ENCODE results near the gene MBD3. TPM values are rescaled to one million over a fixed set of nuclear protein-coding genes. Genes with fewer than 3 reads are reported as not detected.

MBD3 gene
- total and polyA plus RNA-seq, 2 donors: 64.8 to 99.9 TPM

DNA sequence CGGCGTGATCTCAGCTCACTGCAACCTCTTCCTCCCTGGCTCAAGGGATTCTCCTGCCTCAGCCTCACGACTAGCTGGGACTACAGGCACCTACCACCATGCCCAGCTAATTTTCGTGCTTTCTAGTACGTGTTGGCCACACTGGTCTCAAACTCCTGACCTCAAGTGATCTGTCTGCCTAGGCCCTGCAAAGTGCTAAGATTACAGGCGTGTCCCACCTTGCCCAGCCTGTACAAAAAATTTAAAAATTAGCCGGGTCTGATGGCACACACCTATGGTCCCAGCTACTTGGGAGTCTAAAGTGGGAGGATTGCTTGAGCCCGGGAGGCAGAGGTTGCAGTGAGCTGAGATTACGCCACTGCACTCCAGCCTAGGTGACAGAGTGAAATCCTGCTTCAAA lies 19.9 kb downstream of the MBD3 start:
- Histone ChIP-seq H3K4me3 (ENCODE audit: low read length in 2 of 2) (no peak overlapping the region), H3K9me3 (ENCODE audit: control insufficient read depth in 2 of 2, insufficient read depth in 1 of 2, low read length in 1 of 2) (peaks cover 0 to 10% of the 10 kb centered on the region in 2 donors), H3K4me1 (ENCODE audit: control insufficient read depth in 2 of 2, insufficient read depth in 2 of 2, low read length in 2 of 2) (peaks cover 0 to 10% of the 10 kb centered on the region in 2 donors), H3K27ac (ENCODE audit: low read depth in 1 of 2, low read length in 1 of 2) (no peak overlapping the region), H3K36me3 (ENCODE audit: control insufficient read depth in 2 of 2, insufficient read depth in 2 of 2, low read length in 1 of 2) (peaks cover 16 to 23% of the 10 kb centered on the region in 2 donors), H3K27me3 (ENCODE audit: control insufficient read depth in 2 of 2, insufficient read depth in 1 of 2, low read length in 1 of 2) (peaks cover 0 to 25% of the 10 kb centered on the region in 2 donors)
- no peak for DNase-seq (ENCODE audit: low read depth in 6 of 9, low spot score in 9 of 9)
- WGBS: 94% methylated on average over 9 of the region's 9 CpGs

DNA sequence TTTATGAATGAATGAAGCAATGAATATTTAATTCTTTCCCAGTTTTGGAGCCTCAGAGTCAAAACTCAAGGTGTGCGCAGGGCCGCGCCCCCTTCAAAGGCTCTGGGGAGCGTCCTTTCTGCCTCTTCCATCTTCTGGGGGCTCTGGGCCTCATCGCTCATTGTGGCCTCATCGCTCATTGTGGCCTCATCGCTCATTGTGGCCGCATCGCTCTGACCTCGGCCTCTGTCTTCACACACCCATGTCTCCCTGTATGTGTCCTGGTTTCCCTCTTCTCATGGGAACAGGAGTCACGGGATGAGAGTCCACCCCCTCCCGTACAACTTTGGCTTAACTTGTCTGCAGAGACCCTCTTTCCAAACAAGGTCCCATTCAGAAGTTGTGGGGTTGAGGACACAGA lies 21.3 kb downstream of the MBD3 start:
- H3K9me3 ChIP-seq (ENCODE audit: control insufficient read depth in 2 of 2, insufficient read depth in 1 of 2, low read length in 1 of 2): peaks cover 0 to 10% of the 10 kb centered on the region in 2 donors
- DNase-seq (ENCODE audit: low read depth in 6 of 9, low spot score in 9 of 9): no peak
- H3K27ac ChIP-seq (ENCODE audit: low read depth in 1 of 2, low read length in 1 of 2): no peak overlapping the region
- H3K4me3 ChIP-seq (ENCODE audit: low read length in 2 of 2): no peak overlapping the region
- H3K27me3 ChIP-seq (ENCODE audit: control insufficient read depth in 2 of 2, insufficient read depth in 1 of 2, low read length in 1 of 2): peaks cover 14 to 35% of the 10 kb centered on the region in 2 donors
- 96% methylated on average over 12 of the region's 12 CpGs for WGBS
- H3K36me3 ChIP-seq (ENCODE audit: control insufficient read depth in 2 of 2, insufficient read depth in 2 of 2, low read length in 1 of 2): peaks cover 2 to 9% of the 10 kb centered on the region in 2 donors
- H3K4me1 ChIP-seq (ENCODE audit: control insufficient read depth in 2 of 2, insufficient read depth in 2 of 2, low read length in 2 of 2): peaks cover 6 to 12% of the 10 kb centered on the region in 2 donors

DNA sequence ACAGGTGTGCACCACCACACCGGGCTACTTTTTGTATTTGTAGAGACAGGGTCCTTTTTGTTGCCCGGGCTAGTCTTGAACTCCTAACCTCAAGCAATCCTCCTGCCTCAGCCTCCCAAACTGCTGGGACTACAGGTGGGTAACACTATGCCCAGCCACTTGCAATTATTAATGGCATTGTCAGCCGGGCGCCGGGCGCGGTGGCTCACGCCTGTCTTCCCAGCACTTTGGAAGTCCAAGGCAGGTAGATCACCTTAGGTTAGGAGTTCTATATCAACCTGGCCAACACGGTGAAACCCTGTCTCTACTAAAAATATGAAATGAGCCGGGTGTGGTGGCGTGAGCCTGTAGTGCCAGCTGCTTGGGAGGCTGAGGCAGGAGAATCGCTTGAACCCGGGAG lies 21.8 kb downstream of the MBD3 start:
- H3K36me3 ChIP-seq (ENCODE audit: control insufficient read depth in 2 of 2, insufficient read depth in 2 of 2, low read length in 1 of 2): peaks cover 0 to 4% of the 10 kb centered on the region in 2 donors
- no peak overlapping the region for H3K4me3 ChIP-seq (ENCODE audit: low read length in 2 of 2)
- peaks cover 0 to 14% of the 10 kb centered on the region in 2 donors for H3K9me3 ChIP-seq (ENCODE audit: control insufficient read depth in 2 of 2, insufficient read depth in 1 of 2, low read length in 1 of 2)
- peaks cover 6 to 12% of the 10 kb centered on the region in 2 donors for H3K4me1 ChIP-seq (ENCODE audit: control insufficient read depth in 2 of 2, insufficient read depth in 2 of 2, low read length in 2 of 2)
- 94% methylated on average over 13 of the region's 13 CpGs for WGBS
- DNase-seq (ENCODE audit: low read depth in 6 of 9, low spot score in 9 of 9): no peak
- peaks cover 17 to 41% of the 10 kb centered on the region in 2 donors for H3K27me3 ChIP-seq (ENCODE audit: control insufficient read depth in 2 of 2, insufficient read depth in 1 of 2, low read length in 1 of 2)
- H3K27ac ChIP-seq (ENCODE audit: low read depth in 1 of 2, low read length in 1 of 2): no peak overlapping the region

DNA sequence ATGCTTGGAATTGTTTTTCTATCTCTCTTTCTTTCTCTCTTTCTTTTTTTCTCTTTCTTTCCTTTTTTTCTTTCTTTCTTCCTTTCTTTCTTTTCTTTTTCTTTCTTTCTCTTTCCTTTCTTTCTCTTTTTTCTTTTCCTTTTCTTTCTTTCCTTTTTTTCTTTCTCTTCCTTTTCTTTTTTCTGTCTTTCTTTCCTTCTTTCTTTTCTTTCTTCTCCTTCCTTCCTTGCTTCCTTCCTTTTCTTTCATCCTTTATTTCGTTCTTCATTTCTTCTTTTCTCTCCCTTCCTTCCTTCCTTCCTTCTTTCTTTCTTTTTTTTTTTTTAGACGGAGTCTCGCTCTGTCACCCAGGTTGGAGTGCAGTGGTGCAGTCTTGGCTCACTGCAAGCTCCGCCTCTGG lies 22.7 kb downstream of the MBD3 start:
- peaks cover 6 to 12% of the 10 kb centered on the region in 2 donors for H3K4me1 ChIP-seq (ENCODE audit: control insufficient read depth in 2 of 2, insufficient read depth in 2 of 2, low read length in 2 of 2)
- peaks cover 17 to 46% of the 10 kb centered on the region in 2 donors for H3K27me3 ChIP-seq (ENCODE audit: control insufficient read depth in 2 of 2, insufficient read depth in 1 of 2, low read length in 1 of 2)
- H3K4me3 ChIP-seq (ENCODE audit: low read length in 2 of 2): no peak overlapping the region
- peaks cover 0 to 17% of the 10 kb centered on the region in 2 donors for H3K9me3 ChIP-seq (ENCODE audit: control insufficient read depth in 2 of 2, insufficient read depth in 1 of 2, low read length in 1 of 2)
- WGBS: 66% methylated on average over 4 of the region's 4 CpGs
- peaks cover 0 to 3% of the 10 kb centered on the region in 2 donors for H3K36me3 ChIP-seq (ENCODE audit: control insufficient read depth in 2 of 2, insufficient read depth in 2 of 2, low read length in 1 of 2)
- H3K27ac ChIP-seq (ENCODE audit: low read depth in 1 of 2, low read length in 1 of 2): no peak overlapping the region
- DNase-seq (ENCODE audit: low read depth in 6 of 9, low spot score in 9 of 9): no peak

DNA sequence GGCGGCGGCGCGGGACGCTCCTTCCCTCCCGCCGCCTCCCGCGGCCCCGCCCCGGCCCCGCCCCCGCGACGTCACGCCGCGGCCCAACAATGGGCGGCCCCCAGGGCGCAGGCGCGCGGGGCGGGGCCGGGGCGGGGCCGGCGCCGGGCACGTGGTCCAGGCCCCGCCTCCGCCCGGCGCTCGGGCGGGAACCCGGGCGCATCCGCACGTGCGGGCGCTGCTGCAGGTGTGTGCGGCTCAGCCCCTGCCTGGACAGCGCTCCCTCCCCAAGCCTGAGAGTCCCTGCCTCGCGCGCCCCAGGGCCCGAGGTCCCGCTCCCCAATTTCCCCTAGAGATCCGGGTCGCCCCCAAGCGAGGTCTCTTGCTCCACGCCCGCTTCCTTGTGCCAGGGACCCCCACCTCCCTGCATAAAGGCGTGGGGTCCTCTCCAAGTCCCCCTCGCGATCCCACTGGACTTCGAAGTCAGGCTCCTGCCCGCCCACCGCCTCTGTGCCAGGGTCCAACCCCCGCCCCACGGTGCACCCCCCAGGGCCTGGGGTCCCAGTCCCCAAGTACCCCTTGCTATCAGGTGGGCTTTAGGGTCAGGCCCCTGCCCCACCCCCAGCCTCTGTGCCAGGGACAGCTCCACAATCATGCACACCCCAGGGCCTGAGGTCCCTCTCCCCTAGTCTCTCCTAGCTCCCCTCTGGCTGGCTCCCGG lies 24.2 kb downstream of the MBD3 start, which contains the start of gene MEX3D:
Gene MEX3D (minus strand): TSS at position 6 of the 700 bp plus-strand sequence. CDS start 267 bp downstream, outside the sequence.
- H3K27me3 ChIP-seq (ENCODE audit: control insufficient read depth in 2 of 2, insufficient read depth in 1 of 2, low read length in 1 of 2): peaks cover 17 to 46% of the 10 kb centered on the region in 2 donors
- peaks cover 0 to 21% of the 10 kb centered on the region in 2 donors for H3K9me3 ChIP-seq (ENCODE audit: control insufficient read depth in 2 of 2, insufficient read depth in 1 of 2, low read length in 1 of 2)
- H3K4me3 ChIP-seq (ENCODE audit: low read length in 2 of 2): peak within 1 kb of the TSS in 1 of 2 donors; percentile 74
- peak within 1 kb of the TSS in 1 of 2 donors; percentile 38 for H3K27ac ChIP-seq (ENCODE audit: low read depth in 1 of 2, low read length in 1 of 2)
- 10% methylated on average over 60 of the region's 63 CpGs for WGBS
- peak in 8 of 9 donors; percentile 34 to 87 (median 69) for DNase-seq (ENCODE audit: low read depth in 6 of 9, low spot score in 9 of 9)
- no peaks in the 10 kb centered on the region for H3K36me3 ChIP-seq (ENCODE audit: control insufficient read depth in 2 of 2, insufficient read depth in 2 of 2, low read length in 1 of 2)
- peaks cover 6 to 12% of the 10 kb centered on the region in 2 donors for H3K4me1 ChIP-seq (ENCODE audit: control insufficient read depth in 2 of 2, insufficient read depth in 2 of 2, low read length in 2 of 2)

DNA sequence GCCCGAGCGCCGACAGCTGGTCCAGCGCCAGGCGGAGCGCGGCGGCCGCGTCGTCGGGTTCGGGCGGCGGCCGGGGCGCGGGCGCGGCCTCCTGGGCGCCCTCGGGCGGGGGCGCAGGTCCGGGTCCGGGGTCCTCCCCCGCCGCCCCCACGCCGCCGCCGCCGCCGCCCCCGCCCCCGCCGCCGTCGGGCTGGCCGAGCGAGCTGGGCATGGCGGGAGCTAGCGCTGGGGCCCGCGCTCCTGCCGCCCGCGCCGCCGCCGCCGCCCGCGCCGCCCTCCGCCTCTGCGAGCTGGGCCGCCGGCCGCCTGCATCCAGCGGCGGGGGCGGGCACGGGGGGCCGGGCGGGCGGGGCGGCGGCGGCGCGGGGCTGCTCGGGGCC lies 24.8 kb downstream of the MBD3 start:
- H3K4me3 ChIP-seq (ENCODE audit: low read length in 2 of 2): peak overlapping the region in 1 of 2 donors; percentile 74
- peaks cover 17 to 48% of the 10 kb centered on the region in 2 donors for H3K27me3 ChIP-seq (ENCODE audit: control insufficient read depth in 2 of 2, insufficient read depth in 1 of 2, low read length in 1 of 2)
- DNase-seq (ENCODE audit: low read depth in 6 of 9, low spot score in 9 of 9): no peak
- H3K9me3 ChIP-seq (ENCODE audit: control insufficient read depth in 2 of 2, insufficient read depth in 1 of 2, low read length in 1 of 2): peaks cover 0 to 21% of the 10 kb centered on the region in 2 donors
- no peak overlapping the region for H3K27ac ChIP-seq (ENCODE audit: low read depth in 1 of 2, low read length in 1 of 2)
- WGBS: 3% methylated on average over 61 of the region's 73 CpGs
- H3K36me3 ChIP-seq (ENCODE audit: control insufficient read depth in 2 of 2, insufficient read depth in 2 of 2, low read length in 1 of 2): no peaks in the 10 kb centered on the region
- peaks cover 6 to 12% of the 10 kb centered on the region in 2 donors for H3K4me1 ChIP-seq (ENCODE audit: control insufficient read depth in 2 of 2, insufficient read depth in 2 of 2, low read length in 2 of 2)

DNA sequence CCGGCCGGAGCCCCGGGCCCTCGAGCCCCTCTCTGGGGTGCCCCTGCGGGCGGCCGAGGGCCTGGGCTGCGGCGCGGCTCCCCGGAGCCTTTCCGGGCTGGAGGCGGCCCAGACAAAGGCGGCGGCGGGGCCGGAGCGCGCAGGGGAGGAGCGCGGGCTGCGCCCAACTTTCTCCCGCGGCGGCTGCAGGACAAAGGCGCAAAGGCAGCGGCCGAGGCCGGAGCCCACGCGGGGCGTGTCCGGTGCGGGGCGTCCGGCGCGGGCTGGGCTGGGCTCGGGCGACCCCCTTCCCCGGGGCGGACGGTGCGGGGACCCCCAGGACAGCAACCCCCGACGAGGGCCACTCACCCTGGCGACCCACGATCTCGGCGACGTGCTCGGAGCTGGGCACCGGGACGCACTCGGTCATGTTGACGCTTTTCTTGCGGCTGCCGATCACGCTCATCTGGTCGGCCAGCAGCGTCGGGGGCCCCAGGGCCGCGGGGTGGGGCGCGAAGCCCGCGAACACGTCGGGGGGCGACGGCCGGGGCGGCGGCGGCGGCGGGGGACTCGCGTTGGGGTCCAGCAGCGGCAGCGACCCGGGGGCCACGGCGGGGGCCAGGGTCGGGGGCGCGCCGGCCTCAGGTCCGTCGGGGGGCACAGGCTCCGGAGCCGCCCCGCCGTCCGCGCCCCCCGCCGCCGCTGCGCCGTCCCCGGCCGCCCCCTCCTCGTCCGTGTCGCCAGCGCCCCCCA lies 25.4 kb downstream of the MBD3 start:
- WGBS: 2% methylated on average over 108 of the region's 108 CpGs
- H3K9me3 ChIP-seq (ENCODE audit: control insufficient read depth in 2 of 2, insufficient read depth in 1 of 2, low read length in 1 of 2): peaks cover 0 to 21% of the 10 kb centered on the region in 2 donors
- peaks cover 17 to 48% of the 10 kb centered on the region in 2 donors for H3K27me3 ChIP-seq (ENCODE audit: control insufficient read depth in 2 of 2, insufficient read depth in 1 of 2, low read length in 1 of 2)
- DNase-seq (ENCODE audit: low read depth in 6 of 9, low spot score in 9 of 9): peak in 1 of 9 donors; percentile 18
- peak overlapping the region in 1 of 2 donors; percentile 74 for H3K4me3 ChIP-seq (ENCODE audit: low read length in 2 of 2)
- H3K36me3 ChIP-seq (ENCODE audit: control insufficient read depth in 2 of 2, insufficient read depth in 2 of 2, low read length in 1 of 2): no peaks in the 10 kb centered on the region
- peak overlapping the region in 1 of 2 donors; percentile 38 for H3K27ac ChIP-seq (ENCODE audit: low read depth in 1 of 2, low read length in 1 of 2)
- peaks cover 6 to 12% of the 10 kb centered on the region in 2 donors for H3K4me1 ChIP-seq (ENCODE audit: control insufficient read depth in 2 of 2, insufficient read depth in 2 of 2, low read length in 2 of 2)

DNA sequence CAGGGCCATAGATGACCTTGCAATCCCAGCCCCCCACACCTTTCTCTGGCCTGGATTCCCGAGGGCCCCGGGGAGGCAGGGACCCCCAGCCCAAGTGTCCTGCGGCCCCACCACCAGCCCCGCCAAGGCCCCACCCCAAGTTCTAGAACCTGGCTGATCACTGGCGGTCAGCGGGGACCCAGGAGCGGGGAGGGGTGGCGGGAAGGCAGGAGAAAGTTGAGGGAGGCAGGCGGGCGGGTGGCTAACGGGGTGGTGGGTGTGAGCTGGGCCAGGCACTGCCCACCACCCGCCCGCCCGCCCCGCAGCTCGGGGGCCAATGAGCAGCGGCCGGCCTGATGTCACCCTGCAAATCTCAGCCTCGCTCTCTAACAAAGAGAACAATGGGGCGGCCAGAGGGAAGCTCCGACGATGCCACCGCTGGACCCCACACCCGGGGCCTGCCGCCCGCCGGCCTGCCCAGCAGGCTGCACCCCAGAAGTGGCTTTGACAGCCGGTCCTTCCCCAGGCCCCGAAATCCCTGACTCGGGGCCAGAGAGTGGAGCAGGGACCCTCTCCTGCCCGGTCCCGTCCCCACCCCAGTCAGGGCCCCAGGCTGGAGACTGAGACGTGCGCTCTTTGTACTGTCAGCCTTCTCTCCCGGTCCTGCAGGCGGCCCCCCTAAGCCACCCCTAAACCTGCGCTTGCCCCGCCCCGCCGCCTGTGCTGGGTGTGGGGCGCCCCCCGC lies 26.1 kb downstream of the MBD3 start:
- Histone ChIP-seq H3K36me3 (ENCODE audit: control insufficient read depth in 2 of 2, insufficient read depth in 2 of 2, low read length in 1 of 2) (no peaks in the 10 kb centered on the region), H3K4me1 (ENCODE audit: control insufficient read depth in 2 of 2, insufficient read depth in 2 of 2, low read length in 2 of 2) (peaks cover 6 to 12% of the 10 kb centered on the region in 2 donors), H3K4me3 (ENCODE audit: low read length in 2 of 2) (peak overlapping the region; percentile 35 to 74), H3K27ac (ENCODE audit: low read depth in 1 of 2, low read length in 1 of 2) (peak overlapping the region; percentile 26 to 60), H3K27me3 (ENCODE audit: control insufficient read depth in 2 of 2, insufficient read depth in 1 of 2, low read length in 1 of 2) (peaks cover 17 to 47% of the 10 kb centered on the region in 2 donors), H3K9me3 (ENCODE audit: control insufficient read depth in 2 of 2, insufficient read depth in 1 of 2, low read length in 1 of 2) (peaks cover 0 to 21% of the 10 kb centered on the region in 2 donors)
- WGBS: 50% methylated on average over 42 of the region's 42 CpGs
- DNase-seq (ENCODE audit: low read depth in 6 of 9, low spot score in 9 of 9): peak in 1 of 9 donors; percentile 9

Measured in thymus (tissue), 11 donors.